Caco-2 (cell line): ENCODE results near the gene SLC10A7. TPM values are rescaled to one million over a fixed set of nuclear protein-coding genes. Genes with fewer than 3 reads are reported as not detected.

Experiments
- BruUV-seq: library from RNA; stranded (reverse); fragments of 400-500 nt; replicated peaks from 2 replicates; lab custom pipeline; 2021; lab: Mats Ljungman, UMichigan
- CTCF ChIA-PET: fragments of 300-600 bp; sonication (Branson Sonifier 250); formaldehyde crosslinking; loops from one replicate; lab custom pipeline; 2022; ENCODE audit warnings: antibody characterized with exemption; lab: Charles Lee
- POLR2A ChIA-PET: fragments of 300-600 bp; sonication (Branson Sonifier 250); formaldehyde crosslinking; loops from one replicate; lab custom pipeline; 2022; ENCODE audit warnings: antibody characterized with exemption; lab: Charles Lee
- DNase-seq, 2 experiments: peaks; one replicate each; pipeline versions ENCODE4 v3.0.0 to v3.0.0-alpha.2; 2020 to 2022
- H3K27me3 ChIP-seq: replicated peaks from 2 replicates; pipeline ENCODE4 v1.6.0; 2011; ENCODE audit warnings: low read length; ENCODE audit not compliant: control insufficient read depth, insufficient read depth
- H3K36me3 ChIP-seq: 2 replicates; pipeline ENCODE4 v1.5.1; 2011; ENCODE audit warnings: low read length; ENCODE audit not compliant: control insufficient read depth, insufficient read depth
- H3K4me1 ChIP-seq: fragments of 250-450 bp; sonication (Bioruptor Pico); 2 replicates; pipeline ENCODE4 v1.5.1; 2020; ENCODE audit warnings: mild to moderate bottlenecking
- H3K4me3 ChIP-seq: 2 replicates; pipeline ENCODE4 v1.5.1; 2011; ENCODE audit warnings: low read depth, mild to moderate bottlenecking, control low read depth, low read length
- H3K9me3 ChIP-seq: fragments of 250-450 bp; sonication (Bioruptor Pico); 2 replicates; pipeline ENCODE4 v1.5.1; 2020; ENCODE audit warnings: mild to moderate bottlenecking, moderate library complexity
- H3K27ac Mint-ChIP-seq: one replicate; pipeline ENCODE4 v1.8.0; 2022; ENCODE audit warnings: mixed read lengths; ENCODE audit not compliant: unreplicated experiment
- H3K27me3 Mint-ChIP-seq: one replicate; pipeline ENCODE4 v1.8.0; 2022; ENCODE audit warnings: mixed read lengths; ENCODE audit not compliant: insufficient read depth, unreplicated experiment
- H3K36me3 Mint-ChIP-seq: one replicate; pipeline ENCODE4 v1.8.0; 2022; ENCODE audit warnings: mild to moderate bottlenecking, mixed read lengths; ENCODE audit not compliant: insufficient read depth, unreplicated experiment
- H3K4me1 Mint-ChIP-seq: one replicate; pipeline ENCODE4 v1.8.0; 2022; ENCODE audit warnings: low read depth, mixed read lengths; ENCODE audit not compliant: unreplicated experiment
- H3K4me3 Mint-ChIP-seq: one replicate; pipeline ENCODE4 v1.8.0; 2022; ENCODE audit warnings: mild to moderate bottlenecking, moderate library complexity, mixed read lengths; ENCODE audit not compliant: unreplicated experiment
- H3K9me3 Mint-ChIP-seq: one replicate; pipeline ENCODE4 v1.8.0; 2022; ENCODE audit warnings: mixed read lengths; ENCODE audit not compliant: unreplicated experiment
- CTCF ChIP-seq, 2 experiments: fragments of 200-600 bp in 1 of 2; IDR thresholded peaks; 1 replicate in 1 of 2; 2 replicates in 1 of 2; pipeline versions ENCODE4 v1.5.1 to v1.8.0; 2011 to 2022; ENCODE audit warnings: antibody characterized with exemption in 1 of 2, control low read depth in 1 of 2, inconsistent platforms in 1 of 2, low read depth in 1 of 2, low read length in 1 of 2, mild to moderate bottlenecking in 1 of 2, moderate library complexity in 1 of 2; ENCODE audit not compliant: insufficient read depth in 1 of 2, severe bottlenecking in 1 of 2, unreplicated experiment in 1 of 2
- intact Hi-C: fragments of 100-400 bp; cut with micrococcal nuclease; formaldehyde crosslinking; loops from one replicate; pipeline ENCODE4 v1.10.0; 2022; ENCODE audit not compliant: unreplicated experiment
- total RNA-seq: library from RNA; stranded (reverse); gene quantifications from 2 replicates; pipeline ENCODE4 v1.2.3, GENCODE V29; 2022

SLC10A7 gene
- total RNA-seq, 1 experiment from 2014 or later: 12.1 TPM

- no peaks in the 10 kb centered on the region for H3K4me1 ChIP-seq
- no peaks in the 10 kb centered on the region for H3K27me3 Mint-ChIP-seq
- CTCF ChIA-PET: no interaction called here
- H3K36me3 ChIP-seq: no peaks in the 10 kb centered on the region
- no peak for DNase-seq
- no peak overlapping the region for H3K4me3 Mint-ChIP-seq
- no peaks in the 10 kb centered on the region for H3K36me3 Mint-ChIP-seq
- POLR2A ChIA-PET: no interaction called here
- H3K9me3 Mint-ChIP-seq: no peaks in the 10 kb centered on the region
- no peaks in the 10 kb centered on the region for H3K9me3 ChIP-seq
- H3K27ac Mint-ChIP-seq: no peak overlapping the region
- H3K4me1 Mint-ChIP-seq: no peaks in the 10 kb centered on the region
- no peak for TF ChIP-seq CTCF (IDR thresholded peaks at IDR 0.05; ENCODE audit: insufficient read depth in 1 of 2, low read depth in 1 of 2, low read length in 1 of 2, severe bottlenecking in 1 of 2, unreplicated experiment in 1 of 2)
- BruUV-seq: no TSS peak
- H3K4me3 ChIP-seq: no peak overlapping the region
- intact Hi-C loops: no loop called here
- H3K27me3 ChIP-seq: no peaks in the 10 kb centered on the region
These were observed 15.5 kb downstream of the SLC10A7 start for GRCh38 chr4:146506272-146506671.

GRCh38 chr4:146500216-146500615 lies 21.5 kb downstream of the SLC10A7 start:
- intact Hi-C loops: no loop called here

GRCh38 chr4:146498291-146498690 lies 23.4 kb downstream of the SLC10A7 start:
- Mint-ChIP-seq H3K4me1 (peaks cover 20% of the 10 kb centered on the region), H3K27me3 (no peaks in the 10 kb centered on the region), H3K36me3 (no peaks in the 10 kb centered on the region), H3K9me3 (no peaks in the 10 kb centered on the region), H3K4me3 (no peak overlapping the region), H3K27ac (no peak overlapping the region)
- Histone ChIP-seq H3K36me3 (no peaks in the 10 kb centered on the region), H3K27me3 (no peaks in the 10 kb centered on the region), H3K9me3 (no peaks in the 10 kb centered on the region), H3K4me1 (peaks cover 8% of the 10 kb centered on the region; the same call in 1 of the 2 replicates), H3K4me3 (no peak overlapping the region)
- CTCF ChIA-PET: no interaction called here
- no TSS peak for BruUV-seq
- intact Hi-C loops: no loop called here
- DNase-seq: no peak
- no peak for TF ChIP-seq CTCF (IDR thresholded peaks at IDR 0.05; ENCODE audit: insufficient read depth in 1 of 2, low read depth in 1 of 2, low read length in 1 of 2, severe bottlenecking in 1 of 2, unreplicated experiment in 1 of 2)
- POLR2A ChIA-PET: no interaction called here

More at GRCh38 chr4:146500216-146500615, 21.5 kb downstream of the SLC10A7 start:
- H3K9me3 Mint-ChIP-seq: no peaks in the 10 kb centered on the region
- peaks cover 8% of the 10 kb centered on the region for H3K4me1 Mint-ChIP-seq
- TF ChIP-seq CTCF (IDR thresholded peaks at IDR 0.05; ENCODE audit: insufficient read depth in 1 of 2, low read depth in 1 of 2, low read length in 1 of 2, severe bottlenecking in 1 of 2, unreplicated experiment in 1 of 2): no peak
- no peaks in the 10 kb centered on the region for H3K36me3 ChIP-seq
- no peak overlapping the region for H3K4me3 Mint-ChIP-seq
- H3K36me3 Mint-ChIP-seq: no peaks in the 10 kb centered on the region
- no peak overlapping the region for H3K27ac Mint-ChIP-seq
- ChIA-PET CTCF (no interaction called here), POLR2A (no interaction called here)
- H3K9me3 ChIP-seq: no peaks in the 10 kb centered on the region
- no TSS peak for BruUV-seq
- no peaks in the 10 kb centered on the region; the same call in 1 of the 2 replicates for H3K4me1 ChIP-seq
- H3K27me3 Mint-ChIP-seq: no peaks in the 10 kb centered on the region
- no peaks in the 10 kb centered on the region for H3K27me3 ChIP-seq
- no peak for DNase-seq
- no peak overlapping the region for H3K4me3 ChIP-seq
